Measurements from ENCODE around the gene ZNF598.
"Not testable (repeated sequence)": the region's sequence is repeated elsewhere in the genome, so short reads cannot be mapped to it uniquely, and the experiment has no call there.

ZNF598 gene

GRCh38 chr16:2040041-2040786 lies 30.6 kb upstream of the ZNF598 start:
- no peak for DNase-seq

GRCh38 chr16:2039274-2040031 lies 29.8 kb upstream of the ZNF598 start:
- DNase-seq: no peak

DNA sequence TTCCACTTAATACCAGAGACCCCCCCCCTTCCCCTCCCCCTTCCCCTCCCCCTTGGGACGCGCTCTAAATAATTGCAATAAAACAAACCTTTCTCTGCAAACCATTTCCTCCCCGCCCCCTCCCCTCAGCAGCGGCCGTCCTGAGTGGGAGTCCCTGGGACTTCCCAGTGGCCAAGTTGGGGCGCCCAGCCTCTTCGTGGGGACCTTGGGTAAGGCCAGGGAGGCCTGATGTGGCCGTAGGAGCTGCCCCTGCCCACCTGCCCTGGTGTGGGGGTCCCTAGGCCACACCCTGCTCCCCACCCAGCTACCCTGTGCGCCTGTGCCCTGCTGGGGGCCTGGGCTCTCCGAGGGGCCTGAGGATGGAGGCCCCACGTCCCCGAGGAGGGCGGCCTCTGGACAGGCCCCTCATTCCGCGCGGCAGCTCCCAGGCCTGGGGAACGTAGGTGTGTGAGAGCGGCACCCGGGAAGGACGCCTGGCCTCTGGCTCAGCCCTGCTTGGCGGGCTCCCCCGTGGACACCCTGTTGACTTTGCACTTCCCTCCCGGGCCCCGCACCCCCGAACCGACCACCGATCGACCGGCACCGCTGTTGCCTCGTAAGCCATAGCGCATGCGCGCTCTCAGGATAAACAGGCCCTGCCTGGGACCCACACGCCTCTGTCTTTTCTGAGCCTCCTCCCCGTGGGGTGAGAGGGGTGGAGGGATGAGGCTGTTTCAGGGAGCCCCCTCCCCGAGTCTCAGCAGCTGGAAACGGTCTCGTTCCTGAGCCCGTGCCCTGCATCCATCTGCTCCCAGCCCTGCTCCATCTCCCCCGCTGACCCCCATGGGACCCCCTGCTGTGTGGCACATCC lies 29.0 kb upstream of the ZNF598 start:
- no peak for DNase-seq

- no peak for DNase-seq
Measured at GRCh38 chr16:2037647-2038381, 28.2 kb upstream of the ZNF598 start.

GRCh38 chr16:2037115-2037514 lies 27.5 kb upstream of the ZNF598 start:
- DNase-seq: no peak

GRCh38 chr16:2036200-2036966 lies 26.8 kb upstream of the ZNF598 start:
- no peak for DNase-seq

DNA sequence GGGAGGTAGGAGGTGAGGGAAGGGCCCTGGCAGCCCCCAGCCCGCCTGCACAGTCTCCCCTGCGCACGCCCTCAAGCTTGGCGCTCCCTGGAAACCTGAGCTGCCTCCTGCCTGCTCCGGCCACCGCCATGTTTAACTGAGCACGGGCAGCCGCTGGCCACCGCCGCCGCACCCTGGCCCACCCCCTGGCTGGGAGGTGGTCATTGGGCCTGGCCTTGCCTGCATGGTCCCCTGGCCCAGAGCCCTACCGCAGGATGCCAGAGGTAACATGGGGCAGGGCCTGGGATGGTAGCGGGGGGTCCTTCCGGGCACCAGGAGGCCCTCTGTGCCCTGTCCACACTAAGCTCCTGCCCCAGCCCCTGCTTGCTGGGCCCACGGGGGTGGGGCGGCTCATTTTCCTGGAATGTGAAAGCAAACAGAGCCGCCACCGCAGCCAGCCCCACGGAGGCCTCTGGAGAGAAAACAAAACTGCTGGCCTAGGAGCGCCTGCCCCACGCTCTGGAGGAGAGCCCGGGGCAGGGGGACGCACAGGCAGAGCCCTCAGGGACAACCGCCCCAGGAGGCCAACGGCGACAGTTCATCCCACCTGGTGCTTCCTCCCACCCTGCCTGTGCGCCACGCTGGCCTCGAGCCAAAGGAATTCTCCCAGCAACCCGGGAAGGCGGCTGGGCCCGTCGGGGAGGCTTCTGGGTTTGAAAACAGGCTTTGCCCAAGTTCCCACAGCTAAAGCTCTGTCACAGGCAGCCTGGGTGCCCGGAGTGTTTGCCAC lies 26.0 kb upstream of the ZNF598 start:
- no peak for DNase-seq

DNA sequence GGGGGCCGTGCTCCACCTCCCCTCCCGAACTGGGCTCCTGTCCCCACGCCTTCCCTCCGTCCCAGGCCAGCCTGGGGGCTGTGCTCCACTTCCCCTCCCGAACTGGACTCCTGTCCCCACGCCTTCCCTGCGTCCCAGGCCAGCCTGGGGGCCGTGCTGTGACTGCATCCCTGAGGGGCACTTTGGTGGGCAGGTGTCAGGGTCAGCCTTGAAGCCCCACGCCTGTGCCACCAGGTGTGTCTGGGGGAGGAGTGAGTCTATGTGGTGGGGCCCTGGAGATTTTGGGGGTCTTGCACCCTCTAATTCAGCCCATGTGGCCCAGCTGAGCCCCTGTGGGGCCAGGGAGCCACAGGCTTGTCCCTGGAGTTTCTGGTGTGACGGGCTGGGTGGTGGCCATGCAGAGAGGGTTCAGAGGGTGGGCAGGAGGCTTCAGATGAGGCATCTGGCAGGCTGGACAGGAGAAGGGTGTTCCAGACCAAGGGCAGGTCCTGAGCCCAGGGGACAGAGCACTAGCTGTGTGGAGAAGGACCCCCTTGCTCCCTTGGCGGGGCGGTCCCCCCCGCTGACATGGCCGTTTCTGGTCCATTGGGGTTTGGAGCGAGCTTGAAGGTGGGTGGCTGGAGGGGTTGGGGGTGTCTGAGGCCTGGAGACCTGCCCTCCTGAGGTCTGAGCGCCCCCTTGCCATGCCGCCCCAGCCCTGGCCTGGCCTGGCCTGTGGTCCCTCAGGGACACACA lies 25.2 kb upstream of the ZNF598 start:
- no peak for DNase-seq

DNA sequence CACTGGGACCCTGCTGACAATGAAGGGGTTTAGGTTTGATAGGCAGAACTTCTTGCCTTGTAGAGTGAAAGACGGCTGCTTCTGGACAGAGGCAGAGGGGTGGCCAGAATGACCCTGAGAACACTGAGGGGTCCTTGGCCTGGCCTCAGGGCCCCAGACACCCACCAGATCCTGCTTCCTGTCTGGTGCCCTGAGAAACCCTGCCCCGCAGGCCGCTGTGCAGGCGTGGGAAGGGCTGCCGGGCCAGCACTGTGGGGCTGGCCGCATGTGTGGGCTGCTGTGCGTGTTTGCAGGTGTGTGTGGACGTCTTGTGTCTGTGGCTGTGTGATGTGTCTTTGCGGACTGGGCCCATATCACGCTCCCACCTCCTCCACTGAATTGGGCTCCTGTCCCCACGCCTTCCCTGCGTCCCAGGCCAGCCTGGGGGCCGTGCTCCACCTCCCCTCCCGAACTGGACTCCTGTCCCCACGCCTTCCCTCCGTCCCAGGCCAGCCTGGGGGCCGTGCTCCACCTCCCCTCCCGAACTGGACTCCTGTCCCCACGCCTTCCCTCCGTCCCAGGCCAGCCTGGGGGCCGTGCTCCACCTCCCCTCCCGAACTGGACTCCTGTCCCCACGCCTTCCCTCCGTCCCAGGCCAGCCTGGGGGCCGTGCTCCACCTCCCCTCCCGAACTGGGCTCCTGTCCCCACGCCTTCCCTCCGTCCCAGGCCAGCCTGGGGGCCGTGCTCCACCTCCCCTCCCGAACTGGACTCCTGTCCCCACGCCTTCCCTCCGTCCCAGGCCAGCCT lies 24.5 kb upstream of the ZNF598 start:
- DNase-seq: not testable (repeated sequence)

- no peak for DNase-seq
Measured at GRCh38 chr16:2033057-2033908, 23.7 kb upstream of the ZNF598 start.

- no peak for DNase-seq
Measured at GRCh38 chr16:2032285-2033056, 22.9 kb upstream of the ZNF598 start.

GRCh38 chr16:2031081-2031577 lies 21.5 kb upstream of the ZNF598 start:
- no peak for DNase-seq

DNA sequence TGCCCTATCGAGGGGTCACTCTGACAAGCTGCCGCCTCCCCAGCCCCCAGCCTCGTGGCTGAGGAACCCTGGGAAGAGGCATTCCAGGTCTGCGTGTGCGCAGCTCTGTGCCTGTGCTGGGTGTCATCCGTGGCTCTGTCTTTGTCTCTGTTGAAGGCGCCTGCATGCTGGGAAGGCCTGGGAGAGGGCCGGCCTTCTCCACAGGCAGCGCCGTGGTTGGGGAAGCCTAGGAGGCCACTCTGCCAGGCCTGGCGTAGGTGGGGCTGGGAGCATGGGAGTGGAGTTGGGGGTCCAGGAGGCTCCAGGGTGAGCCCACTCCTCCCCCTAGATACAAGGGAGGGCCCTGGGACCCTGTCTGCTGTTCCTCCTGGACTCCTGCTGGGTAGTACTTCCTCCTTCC lies 20.4 kb upstream of the ZNF598 start:
- no peak for DNase-seq

- no peak for DNase-seq
Measured at GRCh38 chr16:2029350-2029749, 19.7 kb upstream of the ZNF598 start.

- no peak for DNase-seq
Measured at GRCh38 chr16:2028620-2029220, 19.1 kb upstream of the ZNF598 start.

- no peak for DNase-seq
Measured at GRCh38 chr16:2028146-2028545, 18.5 kb upstream of the ZNF598 start.
